GM19351 (cell line): ENCODE results near the gene XRCC1.
"Not testable (repeated sequence)": the region's sequence is repeated elsewhere in the genome, so short reads cannot be mapped to it uniquely, and the experiment has no call there.

Source experiments
- ATAC-seq: cut with Tn5 transposase; IDR thresholded peaks from one replicate; pipeline ENCODE4 v1.9.1; 2021; ENCODE audit warnings: mild to moderate bottlenecking, moderate library complexity; ENCODE audit not compliant: unreplicated experiment

XRCC1 gene

DNA sequence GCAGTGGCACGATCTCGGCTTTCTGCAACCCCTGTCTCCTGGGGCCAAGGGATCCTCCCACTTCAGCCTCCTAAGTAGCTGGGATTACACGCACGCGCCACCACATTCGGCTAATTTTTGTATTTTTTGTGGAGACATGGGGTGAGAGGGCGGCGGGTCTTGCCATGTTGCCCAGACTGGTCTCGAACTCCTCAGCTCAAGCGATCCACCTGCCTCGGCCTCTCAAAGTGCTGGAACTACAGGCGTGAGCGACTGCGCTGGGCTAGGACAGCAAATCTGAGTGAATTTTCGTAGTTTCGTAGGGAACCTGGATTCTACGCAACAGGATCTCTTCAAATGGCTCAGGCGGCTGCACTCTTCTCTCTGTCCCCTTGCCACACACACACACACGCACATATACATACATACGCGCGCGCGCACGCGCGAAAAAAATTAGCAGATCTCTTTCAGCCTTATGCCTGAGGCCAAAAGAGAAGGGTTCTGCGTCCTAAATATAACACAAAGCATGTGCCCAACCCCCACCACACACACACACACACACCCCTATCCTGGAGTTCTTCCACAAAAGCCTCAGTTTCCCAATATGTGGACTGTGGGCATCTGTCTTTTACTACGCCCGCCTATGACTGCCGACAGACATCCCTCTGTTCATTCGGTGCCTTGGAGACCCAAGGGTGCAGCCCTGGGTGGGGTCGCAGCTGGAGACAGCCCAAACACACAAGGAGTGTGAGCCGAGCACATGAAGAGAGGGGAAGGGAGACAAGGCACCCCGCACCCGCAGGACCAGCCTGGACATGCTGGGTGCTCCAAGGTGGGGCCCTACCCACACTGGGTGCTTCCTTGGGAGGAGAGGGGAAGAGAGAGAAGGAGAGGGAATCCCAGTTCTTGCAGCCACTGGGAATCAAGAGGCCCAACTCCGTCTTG lies 890 bp upstream of the XRCC1 start:
- ATAC-seq: no peak

DNA sequence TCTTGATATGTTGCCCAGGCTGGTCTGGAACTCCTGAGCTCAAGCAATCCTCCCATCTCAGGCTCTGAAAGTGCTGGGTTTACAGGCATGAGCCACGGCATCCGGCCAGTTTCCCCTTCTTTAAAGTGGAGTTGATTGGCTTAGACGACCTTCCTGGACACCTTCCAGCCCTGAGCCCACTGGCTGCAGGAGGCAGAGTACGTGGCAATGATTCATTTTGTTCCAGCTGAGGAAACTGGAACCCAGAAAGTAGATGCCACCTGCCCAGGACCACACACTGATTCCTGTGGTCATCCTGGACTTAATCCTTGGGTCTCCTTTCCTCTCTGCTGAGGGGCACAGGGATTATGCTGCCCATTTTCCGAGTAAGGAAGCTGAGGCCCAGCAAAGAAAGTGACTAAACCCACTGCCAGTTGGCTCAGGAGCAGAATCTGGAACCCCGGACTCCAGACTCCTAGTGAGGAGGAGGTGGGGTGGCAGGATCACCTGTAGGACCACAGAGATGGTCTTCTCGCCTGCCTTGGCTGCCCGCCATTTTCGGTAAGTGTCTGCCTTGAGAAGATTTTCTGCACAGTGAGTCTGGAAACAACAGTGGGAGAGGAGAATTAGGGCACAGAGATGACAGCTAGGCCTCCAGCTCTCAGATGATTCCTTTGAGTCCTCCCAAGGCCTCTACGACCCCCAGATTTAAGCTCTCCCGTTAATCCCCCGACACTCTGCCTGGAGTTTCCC lies 737 bp downstream of the XRCC1 start:
- no peak for ATAC-seq

DNA sequence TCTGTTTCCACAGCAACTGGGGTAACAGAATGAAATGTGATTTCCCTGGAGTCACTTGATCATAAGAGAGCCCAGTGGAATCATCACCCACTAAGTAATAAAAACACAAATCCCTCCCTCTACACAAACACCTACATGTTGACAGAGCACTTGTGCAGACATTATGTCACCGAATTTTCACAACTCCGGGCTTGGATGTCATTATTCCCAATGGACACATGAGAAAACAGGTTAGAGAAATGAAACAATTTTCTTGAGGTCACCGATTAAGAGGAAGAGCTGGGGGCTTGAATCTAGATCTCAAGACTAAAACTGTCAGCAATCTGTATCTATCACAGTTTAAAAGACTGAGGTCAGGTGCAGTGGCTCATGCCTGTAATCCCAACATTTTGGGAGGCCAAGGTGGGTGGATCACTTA lies 3.1 kb downstream of the XRCC1 start:
- no peak for ATAC-seq

DNA sequence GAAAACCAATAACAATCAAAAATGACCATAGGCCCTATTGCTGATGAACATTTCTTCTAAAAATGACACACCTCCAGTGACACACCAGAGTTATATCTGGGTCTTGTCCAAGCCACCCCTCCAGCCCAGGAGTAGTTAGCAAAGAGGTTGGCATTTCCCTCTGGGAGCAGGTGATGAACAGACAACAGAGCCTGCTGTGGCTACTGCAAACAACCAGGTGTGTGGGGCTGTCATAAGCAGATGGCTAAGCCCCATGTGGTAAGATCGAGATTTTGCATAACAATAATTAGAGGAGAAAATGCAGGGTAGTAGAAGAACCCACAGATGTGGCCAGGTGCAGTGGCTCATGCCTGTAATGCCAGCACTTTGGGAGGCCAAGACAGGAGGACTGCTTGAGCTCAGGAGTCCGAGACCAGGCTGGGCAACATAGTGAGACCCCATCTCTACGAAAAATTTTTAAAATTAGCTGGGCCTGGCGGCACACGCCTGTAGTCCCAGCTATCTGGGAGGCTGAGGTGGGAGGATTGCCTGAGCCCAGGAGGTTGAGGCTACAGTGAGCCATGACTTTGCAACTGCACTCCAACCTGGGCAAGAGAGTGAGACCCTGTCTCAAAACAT lies 5.0 kb downstream of the XRCC1 start:
- ATAC-seq: no peak

DNA sequence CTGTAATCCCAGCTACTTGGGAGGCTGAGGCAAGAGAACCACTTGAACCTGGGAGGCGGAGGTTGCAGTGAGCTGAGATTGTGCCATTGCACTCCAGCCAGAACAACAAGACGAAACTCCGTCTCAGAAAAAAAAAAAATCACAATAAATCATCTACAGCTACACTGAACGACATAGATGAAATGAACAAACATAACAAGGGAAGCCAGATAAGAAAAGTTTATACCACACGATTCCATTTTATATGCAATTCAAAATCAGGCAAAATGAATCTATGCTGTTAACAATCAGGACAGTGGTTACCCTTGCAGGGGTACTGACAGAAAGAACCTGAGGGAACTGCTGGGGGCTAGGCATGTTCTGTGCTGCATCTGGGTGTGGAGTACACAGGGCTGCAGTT lies 5.7 kb downstream of the XRCC1 start:
- ATAC-seq: no peak

DNA sequence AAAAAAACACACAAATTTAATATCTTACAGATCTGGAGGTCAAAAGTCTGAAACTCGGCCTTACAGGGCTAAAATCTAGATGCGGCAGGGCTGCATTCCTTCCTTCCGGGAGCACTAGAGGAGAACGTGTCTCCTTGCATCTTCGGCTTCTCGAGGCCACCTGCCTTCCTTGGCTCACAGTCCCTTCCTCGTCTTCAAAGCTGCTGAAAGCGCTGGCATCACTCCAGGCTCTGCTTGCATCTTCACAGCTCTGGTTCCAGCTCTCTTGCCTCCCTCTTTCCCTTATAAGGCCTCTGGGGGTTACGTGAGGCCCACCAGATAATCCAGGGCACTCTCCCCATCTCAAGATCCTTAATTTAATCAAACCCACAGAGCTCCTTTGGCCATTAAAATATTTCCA lies 10.5 kb downstream of the XRCC1 start:
- no peak for ATAC-seq

DNA sequence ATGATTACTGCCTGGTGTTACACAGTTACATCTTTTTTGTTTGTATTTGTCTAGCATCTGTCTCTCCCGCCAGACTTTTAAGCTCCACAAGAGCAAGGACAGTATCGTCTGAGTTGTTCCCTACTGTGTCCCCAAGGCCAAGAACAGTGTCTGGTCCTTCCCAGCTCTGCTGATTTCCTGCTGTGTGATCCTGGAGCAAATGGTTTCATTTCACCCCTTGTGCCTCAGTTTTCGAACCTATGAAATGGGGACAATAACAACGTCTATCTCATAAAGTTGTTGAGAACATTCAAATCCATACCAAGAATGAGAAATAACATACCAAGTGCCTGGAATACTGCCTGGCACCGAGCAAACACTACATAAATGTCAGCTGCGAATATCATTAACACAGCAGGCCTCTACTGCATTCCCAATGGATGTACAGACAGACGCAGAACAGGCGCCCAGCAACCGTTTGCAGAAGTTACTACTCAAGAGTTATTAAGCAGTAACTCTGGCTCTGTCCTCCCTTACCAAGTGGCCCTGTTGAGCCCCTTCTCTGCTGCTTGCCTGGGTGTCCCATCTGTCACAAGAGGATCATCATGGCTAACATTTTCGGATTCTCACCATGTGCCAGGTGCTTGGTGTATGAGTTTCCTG lies 11.4 kb downstream of the XRCC1 start:
- ATAC-seq: no peak

DNA sequence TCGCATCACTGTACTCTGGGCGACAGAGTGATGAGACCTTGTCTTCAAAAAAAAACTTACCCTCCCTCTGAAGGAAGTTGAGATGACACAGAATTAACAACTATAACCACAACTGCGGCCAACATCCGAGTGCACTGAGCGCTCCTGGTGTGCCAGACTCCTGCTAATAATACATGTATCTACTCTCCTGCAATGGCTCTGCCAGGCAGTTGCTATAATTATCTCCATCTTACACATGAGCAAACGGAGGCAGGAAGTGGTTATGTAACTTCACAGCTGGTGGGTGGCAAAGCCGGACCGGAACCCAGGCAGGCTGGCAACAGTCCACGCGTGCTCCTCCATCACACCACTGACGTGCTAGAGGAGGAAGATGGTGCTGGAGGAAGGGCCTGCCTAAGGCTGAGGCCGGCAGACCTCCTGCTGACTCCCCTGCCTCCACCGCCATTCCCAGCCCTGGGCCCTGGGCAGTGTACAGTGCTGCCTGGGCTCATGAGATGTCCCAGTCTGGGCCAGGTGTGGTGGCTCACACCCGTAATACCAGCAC lies 12.6 kb downstream of the XRCC1 start:
- ATAC-seq: peak; percentile 70

DNA sequence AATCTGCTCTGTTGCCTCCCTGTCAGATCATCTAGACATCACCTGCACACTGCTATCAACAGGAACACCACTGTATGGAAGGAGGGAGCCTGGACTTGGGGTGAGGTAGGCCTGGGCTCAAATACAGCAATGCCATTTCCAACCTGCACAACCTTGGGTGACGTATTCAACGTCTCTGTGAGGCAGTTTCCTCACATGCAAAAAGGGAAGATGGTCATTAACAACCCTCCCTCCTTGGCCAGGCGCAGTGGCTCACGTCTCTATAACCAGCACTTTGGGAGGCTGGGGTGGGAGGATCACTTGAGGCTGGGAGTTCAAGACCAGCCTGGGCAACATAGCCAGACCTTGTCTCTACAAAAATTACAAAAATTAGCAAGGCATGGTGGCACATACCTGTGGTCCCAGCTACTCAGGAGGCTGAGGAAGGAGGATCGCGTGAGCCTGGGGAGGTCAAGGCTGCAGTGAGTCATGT lies 13.1 kb downstream of the XRCC1 start:
- ATAC-seq: no peak

DNA sequence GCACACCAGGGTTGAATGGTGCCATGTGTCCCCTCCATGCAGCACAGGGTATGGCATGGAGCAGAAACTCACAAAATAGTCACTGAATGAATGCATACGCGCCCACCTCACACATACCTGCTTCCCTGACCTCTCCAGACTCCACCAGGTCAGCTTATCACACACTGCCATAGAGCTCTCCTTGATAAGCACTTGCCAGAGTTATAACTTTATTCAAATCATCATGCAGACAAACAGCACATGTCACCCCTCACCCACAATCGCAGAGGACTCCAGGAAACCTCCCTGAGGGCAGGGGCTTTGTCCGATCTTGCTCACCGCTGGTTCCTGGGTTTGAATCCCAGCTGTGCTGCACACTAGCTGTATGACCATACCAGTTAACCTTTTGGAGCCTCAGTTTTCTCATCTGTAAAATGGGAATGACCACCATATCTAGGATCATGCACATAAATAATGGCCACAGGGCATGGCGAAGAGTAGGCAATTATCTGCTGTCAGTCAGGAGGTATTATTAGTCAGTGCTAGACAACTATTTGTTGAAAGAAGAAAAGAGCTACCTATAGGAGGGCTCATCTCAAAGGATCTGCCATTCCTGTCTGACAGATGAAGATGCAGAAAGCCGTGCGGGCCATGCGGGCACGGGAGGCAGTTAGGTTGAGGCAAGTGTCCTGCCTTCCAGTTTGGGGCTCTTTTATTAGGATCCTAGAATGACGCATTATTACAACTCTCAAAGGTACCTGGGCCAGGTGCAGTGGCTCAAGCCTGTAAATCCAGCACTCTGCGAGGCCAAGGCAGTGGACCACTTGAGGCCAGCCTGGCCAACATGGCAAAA lies 14.0 kb downstream of the XRCC1 start:
- no peak for ATAC-seq

DNA sequence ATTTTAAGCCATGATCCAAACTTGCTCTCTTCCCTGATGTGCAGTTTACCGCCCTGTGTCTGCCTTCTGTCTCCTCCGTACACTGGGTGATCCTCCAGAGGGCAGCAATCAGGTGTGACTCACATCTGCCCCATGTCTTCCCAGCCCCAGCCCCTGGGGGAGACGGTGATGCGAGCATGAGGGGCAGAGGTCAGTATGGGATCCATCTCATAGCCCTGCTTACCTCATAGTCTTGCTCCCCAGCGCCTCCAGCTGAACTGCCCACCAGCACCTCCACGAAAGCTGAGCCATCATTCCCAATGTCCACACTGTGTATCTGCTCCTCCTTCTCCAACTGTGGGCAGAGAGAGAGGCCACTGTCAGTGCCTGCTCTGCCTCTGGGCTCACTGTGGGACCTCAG lies 14.6 kb downstream of the XRCC1 start:
- ATAC-seq: no peak

DNA sequence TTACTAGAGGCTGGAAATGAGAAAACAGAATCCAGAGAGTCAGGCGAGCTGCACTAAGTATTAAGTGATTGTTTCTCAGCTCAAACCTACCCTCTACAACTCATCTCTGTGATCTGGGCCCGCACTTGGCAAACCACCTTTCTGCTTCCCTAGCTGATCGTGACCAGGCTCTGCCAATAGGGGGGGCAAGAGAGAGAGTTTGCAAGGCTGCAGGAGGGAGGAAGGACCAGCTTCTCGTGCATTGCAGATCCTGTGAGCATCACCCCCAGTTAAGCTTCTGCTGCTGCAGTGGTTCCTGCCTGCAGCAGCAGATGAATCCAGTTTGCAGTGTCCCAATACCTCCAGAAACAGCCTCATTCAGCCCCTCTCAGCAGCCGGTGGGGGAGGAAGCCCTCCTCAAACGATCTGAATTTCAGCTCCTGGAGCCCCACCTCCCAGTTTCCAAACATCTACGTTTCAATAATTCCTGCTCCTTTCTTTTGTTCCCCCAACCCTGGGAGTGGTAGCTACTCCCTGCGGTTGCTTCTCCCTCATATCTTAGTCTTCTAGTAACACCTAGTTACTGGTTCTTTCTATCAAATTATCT lies 20.0 kb downstream of the XRCC1 start:
- no peak for ATAC-seq

DNA sequence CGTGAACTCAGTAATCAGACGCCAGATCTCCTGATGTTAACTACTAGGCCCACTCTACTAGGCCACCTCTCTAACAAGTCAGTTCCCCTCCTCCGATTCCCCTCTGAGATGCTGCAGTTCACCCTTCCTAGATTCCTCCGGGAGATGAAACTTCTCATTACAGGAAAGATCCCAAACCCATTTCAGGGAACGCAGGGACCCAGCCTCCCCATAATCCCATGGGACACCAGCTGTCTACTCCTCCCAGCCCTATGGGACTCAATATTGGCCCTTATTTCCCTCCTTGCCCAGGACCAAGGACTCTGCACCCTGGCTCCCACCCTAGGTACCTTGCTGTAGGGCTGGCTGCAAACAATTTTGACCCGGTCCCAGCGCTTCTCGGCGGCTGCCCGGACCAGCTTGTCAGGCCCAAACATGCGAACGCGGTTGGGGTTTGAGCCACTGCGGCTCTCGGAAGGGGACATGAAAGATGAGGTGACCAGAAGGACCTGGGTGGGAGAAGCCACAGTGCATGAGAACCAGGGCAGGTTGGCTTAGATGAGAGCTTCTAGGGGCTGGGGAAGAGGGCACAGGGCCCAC lies 20.9 kb downstream of the XRCC1 start:
- ATAC-seq: no peak

DNA sequence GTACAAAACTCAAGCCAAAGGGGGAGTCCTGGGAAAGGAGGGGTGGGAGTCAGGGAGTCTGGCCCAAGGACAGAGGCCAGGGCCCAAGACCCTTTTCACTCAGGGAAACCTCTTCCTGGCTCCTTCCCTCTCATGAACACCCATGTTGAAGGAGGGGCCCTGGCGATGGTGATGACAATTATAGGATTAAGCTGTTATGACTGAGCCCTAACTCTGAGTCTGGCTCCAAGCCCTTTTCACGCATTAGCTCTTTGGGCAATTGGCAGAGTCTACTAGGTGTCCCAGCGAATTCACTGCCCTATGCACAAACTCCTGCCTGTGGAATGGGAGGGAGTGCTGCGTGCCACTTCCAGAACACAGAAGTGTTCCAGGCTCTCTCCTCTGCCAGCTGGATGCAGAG lies 21.7 kb downstream of the XRCC1 start:
- no peak for ATAC-seq

DNA sequence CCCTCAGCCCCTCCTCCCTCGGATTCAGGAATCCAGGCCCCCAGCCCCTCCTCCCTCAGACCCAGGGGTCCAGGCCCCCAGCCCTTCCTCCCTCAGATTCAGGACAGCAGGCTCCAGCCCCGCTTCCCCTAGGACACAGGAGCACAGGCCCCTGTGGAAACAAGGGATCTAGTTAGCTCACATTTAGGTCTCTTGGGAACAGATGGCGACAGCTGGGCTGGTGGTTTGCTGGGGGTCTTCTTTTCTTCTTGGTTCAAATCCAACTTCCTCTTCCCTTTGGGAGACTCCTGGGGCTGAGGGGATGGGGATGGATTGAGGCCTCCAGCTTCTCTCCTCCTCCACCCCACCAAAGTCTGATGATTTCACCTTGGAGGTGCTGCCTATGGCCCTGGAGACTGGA lies 22.7 kb downstream of the XRCC1 start:
- ATAC-seq: no peak

DNA sequence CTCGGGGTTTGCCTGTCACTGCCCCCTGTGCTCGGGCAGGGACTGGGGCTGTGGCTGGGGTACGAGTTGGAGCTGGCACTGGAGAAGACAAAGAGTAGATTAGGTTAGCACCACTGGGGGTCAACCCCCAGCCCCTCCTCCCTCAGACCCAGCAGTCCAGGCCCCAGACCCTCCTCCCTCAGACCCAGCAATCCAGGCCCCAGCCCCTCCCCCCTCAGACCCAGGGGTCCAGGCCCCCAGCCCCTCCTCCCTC lies 23.2 kb downstream of the XRCC1 start:
- no peak for ATAC-seq

DNA sequence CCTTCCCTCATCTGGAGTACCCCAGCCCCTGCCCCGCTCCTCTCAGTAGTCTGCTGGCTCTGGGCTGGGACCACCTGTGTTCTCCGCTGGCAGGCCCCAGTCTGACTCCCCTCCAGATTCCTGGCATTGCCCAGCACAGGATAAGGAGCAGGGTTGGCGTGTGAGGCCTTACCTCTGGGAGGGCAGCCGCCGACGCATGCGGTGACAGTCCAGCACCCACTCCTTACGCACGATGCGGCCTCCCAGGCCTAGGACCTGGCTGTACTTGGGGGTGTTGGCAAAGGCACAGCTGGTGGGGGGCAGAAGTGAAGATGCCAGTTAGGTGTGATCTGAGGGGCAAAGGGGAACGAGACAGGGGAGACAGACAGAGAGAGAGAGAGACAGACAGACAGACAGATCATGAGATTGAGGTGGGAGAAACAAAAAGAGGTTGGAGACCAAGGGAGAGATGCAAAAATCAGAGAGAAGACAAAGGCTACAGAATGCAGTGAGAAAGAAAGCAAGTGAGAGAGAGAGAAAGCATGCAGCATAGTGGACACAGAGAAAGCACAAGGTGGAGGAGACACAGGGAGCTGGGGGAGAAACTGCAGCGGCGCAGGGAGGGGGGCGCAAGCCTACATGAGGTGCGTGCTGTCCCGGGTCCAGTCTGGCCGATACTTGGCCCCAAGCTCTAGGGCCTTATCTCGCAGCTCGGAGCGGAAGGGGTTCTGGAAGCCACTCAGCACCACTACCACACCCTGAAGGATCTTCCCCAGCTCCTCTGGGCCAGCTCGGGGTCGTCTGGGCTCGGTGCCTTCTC lies 23.7 kb downstream of the XRCC1 start:
- no peak for ATAC-seq

DNA sequence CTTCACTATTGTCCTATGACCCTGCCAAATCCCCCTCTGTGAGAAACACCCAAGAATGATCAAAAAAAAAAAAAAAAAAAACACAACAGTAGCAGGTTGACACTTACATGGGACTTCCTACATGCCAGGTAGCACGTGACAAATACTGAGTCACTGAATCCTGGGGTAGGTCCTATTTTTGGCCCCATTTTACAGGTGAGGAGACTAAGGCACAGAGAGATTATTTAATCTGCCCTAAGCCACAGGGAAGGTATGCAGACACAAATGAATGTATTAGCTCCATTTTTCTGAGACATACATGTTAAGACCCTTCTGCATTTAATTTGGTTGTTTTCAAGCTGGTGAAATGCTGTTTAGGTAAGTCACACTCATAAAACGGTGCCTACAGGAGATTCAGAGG lies 26.6 kb downstream of the XRCC1 start:
- no peak for ATAC-seq

DNA sequence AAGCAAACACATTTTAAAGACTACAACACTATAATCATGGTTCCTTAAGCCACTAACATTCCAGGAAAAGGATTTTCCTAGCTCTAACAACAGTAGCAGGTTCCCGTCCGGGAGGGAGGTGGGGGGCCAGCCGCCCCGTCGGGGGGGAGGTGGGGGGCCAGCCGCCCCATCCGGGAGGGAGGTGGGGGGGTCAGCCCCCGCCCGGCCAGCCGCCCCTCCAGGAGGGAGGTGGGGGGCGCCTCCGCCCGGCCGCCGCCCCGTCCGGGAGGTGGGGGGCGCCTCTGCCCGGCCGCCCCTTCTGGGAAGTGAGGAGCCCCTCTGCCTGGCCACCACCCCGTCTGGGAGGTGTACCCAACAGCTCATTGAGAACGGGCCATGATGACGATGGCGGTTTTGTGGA lies 27.4 kb downstream of the XRCC1 start:
- not testable (repeated sequence) for ATAC-seq
